ENCODE results near the gene PER2. TPM values are rescaled to one million over a fixed set of nuclear protein-coding genes. Genes with fewer than 3 reads are reported as not detected.

Gene PER2
- total RNA-seq, 4 donors from 2014 or later: 4.1 to 7.5 (median 6.7) TPM

- in situ Hi-C loops (cut with MboI; ENCODE audit: low sequenced_read_pairs in 4 of 4): no loop called here
These were observed 50.1 kb downstream of the PER2 start for GRCh38 chr2:238238311-238238765.

DNA sequence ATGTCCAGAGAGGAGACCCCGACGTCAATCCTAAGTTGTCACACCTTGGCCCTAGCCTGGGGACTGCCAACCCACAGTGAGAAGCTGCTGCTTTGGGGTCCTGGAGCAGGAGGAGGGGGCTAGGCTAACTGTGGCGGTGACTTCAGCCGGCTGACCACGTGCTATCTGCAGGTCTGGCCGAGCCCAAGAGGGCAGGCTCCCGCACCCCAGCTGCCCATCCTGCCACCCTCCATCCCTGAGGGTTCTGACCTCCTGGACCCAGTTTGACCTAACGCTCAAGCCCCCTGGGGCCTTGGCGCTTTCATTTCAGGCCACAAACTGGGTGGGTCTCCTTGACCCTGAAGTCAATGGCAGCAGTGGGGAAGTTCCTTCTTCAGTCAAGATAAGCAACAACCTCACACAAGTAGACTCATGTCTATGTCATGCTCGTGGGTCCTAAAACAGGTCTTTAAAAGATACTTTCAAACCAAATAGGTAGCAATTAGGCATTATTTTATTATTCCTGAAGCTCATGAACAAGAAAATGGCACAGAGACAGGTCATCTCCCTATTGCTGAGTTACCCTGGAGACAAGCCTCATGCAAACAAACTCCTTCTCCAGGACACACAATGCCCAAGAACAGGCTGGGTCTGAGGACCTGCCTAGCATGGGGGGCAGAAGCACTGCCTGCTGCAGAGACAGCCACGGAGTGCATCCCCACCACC is 50.8 kb downstream of the PER2 start:
- no peaks in the 10 kb centered on the region for H3K27me3 ChIP-seq
- intact Hi-C loops (cut with DNase I; ENCODE audit: low total_unique reads) (no loop called here), in situ Hi-C loops (cut with MboI; ENCODE audit: low sequenced_read_pairs in 4 of 4) (no loop called here)
- no peak overlapping the region for H3K4me3 ChIP-seq
- peaks cover 20 to 25% of the 10 kb centered on the region in 2 donors for H3K4me1 ChIP-seq
- no peaks in the 10 kb centered on the region for H3K9me3 ChIP-seq
- DNase-seq: no peak
- ATAC-seq: no peak
- no peak for TF ChIP-seq POLR2A (IDR thresholded peaks at IDR 0.05)
- TF ChIP-seq, protein P1, sequence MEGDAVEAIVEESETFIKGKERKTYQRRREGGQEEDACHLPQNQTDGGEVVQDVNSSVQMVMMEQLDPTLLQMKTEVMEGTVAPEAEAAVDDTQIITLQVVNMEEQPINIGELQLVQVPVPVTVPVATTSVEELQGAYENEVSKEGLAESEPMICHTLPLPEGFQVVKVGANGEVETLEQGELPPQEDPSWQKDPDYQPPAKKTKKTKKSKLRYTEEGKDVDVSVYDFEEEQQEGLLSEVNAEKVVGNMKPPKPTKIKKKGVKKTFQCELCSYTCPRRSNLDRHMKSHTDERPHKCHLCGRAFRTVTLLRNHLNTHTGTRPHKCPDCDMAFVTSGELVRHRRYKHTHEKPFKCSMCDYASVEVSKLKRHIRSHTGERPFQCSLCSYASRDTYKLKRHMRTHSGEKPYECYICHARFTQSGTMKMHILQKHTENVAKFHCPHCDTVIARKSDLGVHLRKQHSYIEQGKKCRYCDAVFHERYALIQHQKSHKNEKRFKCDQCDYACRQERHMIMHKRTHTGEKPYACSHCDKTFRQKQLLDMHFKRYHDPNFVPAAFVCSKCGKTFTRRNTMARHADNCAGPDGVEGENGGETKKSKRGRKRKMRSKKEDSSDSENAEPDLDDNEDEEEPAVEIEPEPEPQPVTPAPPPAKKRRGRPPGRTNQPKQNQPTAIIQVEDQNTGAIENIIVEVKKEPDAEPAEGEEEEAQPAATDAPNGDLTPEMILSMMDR (IDR thresholded peaks at IDR 0.05 in 4 of 5, conservative IDR thresholded peaks at IDR 0.05 in 1 of 5): no peak
- no peaks in the 10 kb centered on the region for H3K36me3 ChIP-seq
- H3K27ac ChIP-seq: no peak overlapping the region

More at GRCh38 chr2:238238311-238238765, 50.1 kb downstream of the PER2 start:
- H3K27me3 ChIP-seq: no peaks in the 10 kb centered on the region
- no peak overlapping the region for H3K4me3 ChIP-seq
- no peaks in the 10 kb centered on the region for H3K9me3 ChIP-seq
- ATAC-seq (no peak), DNase-seq (no peak)
- intact Hi-C loops (cut with DNase I; ENCODE audit: low total_unique reads): no loop called here
- H3K27ac ChIP-seq: no peak overlapping the region
- H3K4me1 ChIP-seq: peaks cover 28 to 33% of the 10 kb centered on the region in 2 donors
- H3K36me3 ChIP-seq: no peaks in the 10 kb centered on the region
- TF ChIP-seq POLR2A (IDR thresholded peaks at IDR 0.05): no peak
- TF ChIP-seq, protein P1 (IDR thresholded peaks at IDR 0.05 in 4 of 5, conservative IDR thresholded peaks at IDR 0.05 in 1 of 5): no peak

DNA sequence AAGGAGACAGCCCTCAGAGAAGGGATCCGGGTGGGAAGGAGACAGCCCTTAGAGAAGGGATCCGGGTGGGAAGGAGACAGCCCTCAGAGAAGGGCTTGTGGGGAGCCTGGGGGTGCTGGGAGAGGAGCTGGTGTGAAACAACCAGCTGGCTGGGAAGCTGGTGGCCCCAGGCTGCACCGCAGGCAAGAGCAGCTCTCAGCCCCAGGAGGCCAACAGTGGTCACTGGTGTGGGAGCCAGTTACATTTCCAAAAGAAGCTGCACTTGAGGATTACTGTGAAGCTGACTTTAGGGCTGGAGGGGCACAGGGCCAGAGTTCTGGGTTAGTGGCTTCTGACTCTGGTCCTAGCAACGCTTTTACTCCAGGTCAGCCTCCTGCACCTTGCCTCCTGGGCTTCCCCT is 51.8 kb downstream of the PER2 start:
- in situ Hi-C loops (cut with MboI; ENCODE audit: low sequenced_read_pairs in 4 of 4) (no loop called here), intact Hi-C loops (cut with DNase I; ENCODE audit: low total_unique reads) (no loop called here)
- DNase-seq (no peak), ATAC-seq (no peak)
- H3K4me3 ChIP-seq: no peak overlapping the region
- H3K36me3 ChIP-seq: no peaks in the 10 kb centered on the region
- H3K4me1 ChIP-seq: peaks cover 13 to 18% of the 10 kb centered on the region in 2 donors
- no peak overlapping the region for H3K27ac ChIP-seq
- TF ChIP-seq POLR2A (IDR thresholded peaks at IDR 0.05): no peak
- TF ChIP-seq, protein P1 (IDR thresholded peaks at IDR 0.05 in 4 of 5, conservative IDR thresholded peaks at IDR 0.05 in 1 of 5): no peak
- no peaks in the 10 kb centered on the region for H3K27me3 ChIP-seq
- no peaks in the 10 kb centered on the region for H3K9me3 ChIP-seq

DNA sequence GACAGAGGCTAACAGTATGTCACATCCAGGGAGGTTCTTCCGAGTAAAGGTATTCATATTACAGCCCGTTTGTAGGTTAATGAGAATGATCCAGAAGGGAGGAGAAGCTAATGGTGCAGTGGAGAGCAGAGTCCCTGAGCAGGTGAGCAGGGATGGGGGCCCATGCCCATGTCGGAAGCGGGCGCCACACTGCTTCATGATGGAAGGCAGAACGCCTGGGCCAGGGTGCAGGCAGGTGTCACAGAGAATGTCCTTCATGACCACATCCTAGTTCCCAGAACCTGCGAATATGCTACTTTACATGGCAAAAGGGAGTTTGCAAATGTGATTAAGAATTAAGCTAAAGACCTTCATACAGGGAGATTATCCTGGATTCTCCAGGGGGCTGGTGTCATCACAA is 52.6 kb downstream of the PER2 start:
- no peaks in the 10 kb centered on the region for H3K27me3 ChIP-seq
- in situ Hi-C loops (cut with MboI; ENCODE audit: low sequenced_read_pairs in 4 of 4): no loop called here
- H3K4me3 ChIP-seq: no peak overlapping the region
- H3K27ac ChIP-seq: no peak overlapping the region
- no peaks in the 10 kb centered on the region for H3K36me3 ChIP-seq
- no peaks in the 10 kb centered on the region for H3K9me3 ChIP-seq
- no peak for DNase-seq
- peaks cover 11 to 20% of the 10 kb centered on the region in 2 donors for H3K4me1 ChIP-seq
- no peak for ATAC-seq
- intact Hi-C loops (cut with DNase I; ENCODE audit: low total_unique reads): no loop called here
- TF ChIP-seq, protein P1 (IDR thresholded peaks at IDR 0.05 in 4 of 5, conservative IDR thresholded peaks at IDR 0.05 in 1 of 5): no peak
- TF ChIP-seq POLR2A (IDR thresholded peaks at IDR 0.05): no peak

Data from gastrocnemius medialis (tissue), 4 donors.